ENCODE results near the gene PKP1.

GRCh38 chr1:201266276-201266675, 17.0 kb upstream of the PKP1 start:
- TF ChIP-seq CTCF (IDR thresholded peaks at IDR 0.05) (no peak), POLR2AphosphoS5 (IDR thresholded peaks at IDR 0.05; ENCODE audit: insufficient read depth in 1 of 2, low read depth in 1 of 2) (no peak), POLR2A (IDR thresholded peaks at IDR 0.05) (no peak)
